SJSA1 (cell line): ENCODE results near the gene DAAM1. TPM values are rescaled to one million over a fixed set of nuclear protein-coding genes. Genes with fewer than 3 reads are reported as not detected.
A peak's percentile ranks its signal among the peaks of the same experiment; 100 is the strongest.

Experiments
- DNase-seq, 2 experiments: peaks; one replicate each; pipeline ENCODE4 v3.0.0-alpha.2; 2015 to 2020; ENCODE audit warnings: low spot score in 2 of 2, low read depth in 1 of 2
- H3K27ac ChIP-seq: fragments of 250-450 bp; sonication (Bioruptor Pico); 2 replicates; pipeline ENCODE4 v1.5.1; 2020; ENCODE audit warnings: mild to moderate bottlenecking, moderate library complexity
- H3K27me3 ChIP-seq: fragments of 250-450 bp; sonication (Bioruptor Pico); replicated peaks from 2 replicates; pipeline ENCODE4 v1.5.1; 2020; ENCODE audit warnings: mild to moderate bottlenecking, moderate library complexity
- H3K36me3 ChIP-seq: fragments of 250-450 bp; sonication (Bioruptor Pico); 2 replicates; pipeline ENCODE4 v1.5.1; 2020; ENCODE audit warnings: mild to moderate bottlenecking
- H3K4me1 ChIP-seq: fragments of 250-450 bp; sonication (Bioruptor Pico); replicated peaks from 2 replicates; pipeline ENCODE4 v1.6.1; 2021; ENCODE audit warnings: mild to moderate bottlenecking
- H3K4me3 ChIP-seq: fragments of 250-450 bp; sonication (Bioruptor Pico); 2 replicates; pipeline ENCODE4 v1.5.1; 2020; ENCODE audit warnings: mild to moderate bottlenecking
- H3K9me3 ChIP-seq: fragments of 250-450 bp; sonication (Bioruptor Pico); replicated peaks from 2 replicates; pipeline ENCODE4 v1.5.1; 2020; ENCODE audit warnings: mild to moderate bottlenecking
- total RNA-seq: library from RNA; depleted of rRNA; stranded (reverse); fragments of >200 nt; shearing (Covaris generic); gene quantifications from 2 replicates; pipeline ENCODE4 v1.2.3, GENCODE V29; 2014

The DAAM1 gene
- total RNA-seq, 1 experiment from 2014 or later: 13.7 TPM

GRCh38 chr14:59297071-59297776 is 108.8 kb downstream of the DAAM1 start:
- no peak for DNase-seq

DNA sequence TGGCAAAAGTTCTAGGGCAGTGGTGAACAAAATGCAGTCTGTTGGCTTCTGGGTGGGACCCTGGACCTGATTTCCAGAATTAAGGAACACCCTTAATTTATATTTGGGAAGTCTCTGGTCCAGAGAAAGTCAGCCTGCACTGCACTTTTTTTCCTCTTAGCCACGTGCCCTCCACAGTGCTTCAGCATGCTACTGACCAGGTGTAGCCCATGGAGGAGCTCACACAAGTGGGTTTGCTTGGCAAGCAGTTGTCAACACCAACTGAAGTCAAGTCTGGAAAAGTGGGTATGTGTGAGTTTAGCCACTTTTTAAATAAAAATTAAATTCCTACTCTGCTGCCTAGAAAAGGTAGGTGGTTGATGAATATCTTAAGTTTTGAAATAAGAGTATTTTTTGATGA is 111.3 kb downstream of the DAAM1 start:
- Histone ChIP-seq H3K4me3 (no peak overlapping the region), H3K27me3 (no peaks in the 10 kb centered on the region), H3K9me3 (no peaks in the 10 kb centered on the region), H3K36me3 (no peaks in the 10 kb centered on the region), H3K4me1 (peaks cover 40% of the 10 kb centered on the region), H3K27ac (no peak overlapping the region)
- DNase-seq: no peak

More at GRCh38 chr14:59297071-59297776, 108.8 kb downstream of the DAAM1 start:
- H3K4me1 ChIP-seq: peaks cover 27% of the 10 kb centered on the region
- H3K36me3 ChIP-seq: peaks cover 3% of the 10 kb centered on the region; the same call in 1 of the 2 replicates
- H3K27ac ChIP-seq: no peak overlapping the region
- H3K9me3 ChIP-seq: no peaks in the 10 kb centered on the region
- H3K4me3 ChIP-seq: no peak overlapping the region
- H3K27me3 ChIP-seq: no peaks in the 10 kb centered on the region

GRCh38 chr14:59301354-59301753 is 112.9 kb downstream of the DAAM1 start:
- Histone ChIP-seq H3K27me3 (no peaks in the 10 kb centered on the region), H3K27ac (no peak overlapping the region), H3K4me3 (no peak overlapping the region), H3K4me1 (peaks cover 48% of the 10 kb centered on the region), H3K36me3 (no peaks in the 10 kb centered on the region), H3K9me3 (no peaks in the 10 kb centered on the region)
- no peak for DNase-seq

GRCh38 chr14:59302313-59302712 is 113.8 kb downstream of the DAAM1 start:
- H3K4me1 ChIP-seq: peaks cover 54% of the 10 kb centered on the region
- no peak overlapping the region for H3K27ac ChIP-seq
- no peaks in the 10 kb centered on the region for H3K9me3 ChIP-seq
- H3K27me3 ChIP-seq: no peaks in the 10 kb centered on the region
- H3K4me3 ChIP-seq: no peak overlapping the region
- no peak for DNase-seq
- no peaks in the 10 kb centered on the region for H3K36me3 ChIP-seq

GRCh38 chr14:59303216-59303615 is 114.7 kb downstream of the DAAM1 start:
- Histone ChIP-seq H3K4me1 (peaks cover 62% of the 10 kb centered on the region), H3K27me3 (no peaks in the 10 kb centered on the region), H3K9me3 (no peaks in the 10 kb centered on the region), H3K36me3 (no peaks in the 10 kb centered on the region), H3K4me3 (no peak overlapping the region), H3K27ac (peak overlapping the region; percentile 34)
- DNase-seq: peak; percentile 66 to 80

- H3K4me3 ChIP-seq: no peak overlapping the region
- H3K27ac ChIP-seq: peak overlapping the region; percentile 71
- peaks cover 79% of the 10 kb centered on the region for H3K4me1 ChIP-seq
- peak in 1 of 2 experiments; percentile 55 for DNase-seq
- no peaks in the 10 kb centered on the region for H3K36me3 ChIP-seq
- no peaks in the 10 kb centered on the region for H3K27me3 ChIP-seq
- H3K9me3 ChIP-seq: no peaks in the 10 kb centered on the region
Observed at GRCh38 chr14:59305231-59305630, 116.8 kb downstream of the DAAM1 start.

DNA sequence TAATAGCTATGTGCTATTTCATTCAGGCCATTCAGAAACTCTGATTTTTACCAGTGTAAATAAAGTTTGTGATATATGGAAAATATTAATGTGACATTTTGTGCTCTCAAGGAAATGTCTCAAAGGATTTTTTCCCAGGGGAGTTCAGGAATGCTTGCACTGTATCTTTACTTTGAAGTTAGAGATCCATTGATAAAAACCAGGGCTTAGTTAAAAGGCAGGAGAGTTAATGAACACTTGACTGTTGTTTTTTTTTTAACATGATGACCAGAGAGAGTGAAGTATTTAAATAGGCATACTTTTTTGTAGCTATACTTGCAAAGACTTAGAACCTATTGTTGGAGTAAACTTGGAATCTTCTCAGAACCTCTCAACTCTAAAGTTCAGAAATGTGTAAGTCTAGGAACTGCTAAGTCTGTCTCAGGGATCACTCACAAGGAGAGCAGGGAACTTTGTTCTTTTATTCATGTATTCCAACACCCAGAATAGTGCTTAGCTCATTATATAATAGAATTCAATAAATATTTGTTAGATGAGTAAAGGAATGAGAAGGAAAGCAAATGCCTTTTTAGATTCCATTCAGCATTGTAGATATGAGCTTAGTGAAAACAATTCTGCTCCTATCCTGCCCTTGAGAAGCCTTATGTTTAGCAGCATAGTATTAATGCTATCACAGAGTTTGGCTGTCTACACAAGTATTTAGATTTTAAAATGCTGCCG is 117.5 kb downstream of the DAAM1 start:
- Histone ChIP-seq H3K27me3 (no peaks in the 10 kb centered on the region), H3K27ac (peak overlapping the region; percentile 71), H3K4me1 (peaks cover 87% of the 10 kb centered on the region), H3K4me3 (no peak overlapping the region), H3K9me3 (no peaks in the 10 kb centered on the region), H3K36me3 (no peaks in the 10 kb centered on the region)
- DNase-seq: peak in 1 of 2 experiments; percentile 66

DNA sequence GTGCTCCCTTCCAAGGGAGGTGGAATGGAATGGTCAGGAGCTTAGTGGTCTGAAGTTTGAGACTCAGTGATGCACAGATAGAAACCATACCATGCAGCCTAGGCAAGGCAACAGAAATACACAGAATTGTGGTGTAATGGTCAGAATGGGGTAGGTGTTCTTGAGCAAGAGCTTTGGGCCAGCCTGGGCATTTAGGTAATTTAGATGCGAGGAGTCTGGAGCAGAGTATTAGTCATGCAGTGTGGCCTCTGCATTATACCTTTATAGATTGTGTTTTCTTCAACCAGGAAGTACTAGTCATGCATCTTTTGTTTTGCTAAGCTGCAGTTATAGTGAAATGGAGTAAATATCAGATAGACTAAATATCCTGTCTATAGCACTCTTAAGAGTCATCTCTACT is 118.3 kb downstream of the DAAM1 start:
- no peaks in the 10 kb centered on the region for H3K9me3 ChIP-seq
- no peaks in the 10 kb centered on the region for H3K36me3 ChIP-seq
- H3K27ac ChIP-seq: peak overlapping the region; percentile 71
- H3K4me1 ChIP-seq: peaks cover 92% of the 10 kb centered on the region
- peak in 1 of 2 experiments; percentile 53 for DNase-seq
- no peaks in the 10 kb centered on the region for H3K27me3 ChIP-seq
- no peak overlapping the region for H3K4me3 ChIP-seq

DNA sequence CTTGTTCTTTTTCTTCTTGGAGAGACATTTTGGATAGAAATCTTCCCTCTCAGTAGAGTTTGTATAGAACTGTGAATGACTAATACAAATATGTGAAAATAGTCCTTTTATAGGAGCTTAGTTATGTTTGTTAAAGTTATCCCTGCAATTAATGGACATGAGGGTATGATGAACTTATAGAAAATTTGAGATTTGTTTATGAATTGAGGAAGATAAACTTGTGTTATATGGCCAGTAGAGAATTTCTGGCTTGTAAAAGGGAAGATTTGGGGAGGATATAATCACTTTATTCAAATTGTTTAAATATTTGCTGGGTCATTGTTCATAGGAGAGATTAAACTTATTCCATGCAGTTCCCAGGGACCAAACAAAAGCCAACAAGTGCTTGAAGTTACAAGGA is 119.6 kb downstream of the DAAM1 start:
- no peaks in the 10 kb centered on the region for H3K27me3 ChIP-seq
- H3K4me3 ChIP-seq: no peak overlapping the region
- no peaks in the 10 kb centered on the region for H3K36me3 ChIP-seq
- H3K27ac ChIP-seq: peak overlapping the region; percentile 71; the same call in 1 of the 2 replicates
- no peak for DNase-seq
- H3K4me1 ChIP-seq: peaks cover 82% of the 10 kb centered on the region
- H3K9me3 ChIP-seq: no peaks in the 10 kb centered on the region

DNA sequence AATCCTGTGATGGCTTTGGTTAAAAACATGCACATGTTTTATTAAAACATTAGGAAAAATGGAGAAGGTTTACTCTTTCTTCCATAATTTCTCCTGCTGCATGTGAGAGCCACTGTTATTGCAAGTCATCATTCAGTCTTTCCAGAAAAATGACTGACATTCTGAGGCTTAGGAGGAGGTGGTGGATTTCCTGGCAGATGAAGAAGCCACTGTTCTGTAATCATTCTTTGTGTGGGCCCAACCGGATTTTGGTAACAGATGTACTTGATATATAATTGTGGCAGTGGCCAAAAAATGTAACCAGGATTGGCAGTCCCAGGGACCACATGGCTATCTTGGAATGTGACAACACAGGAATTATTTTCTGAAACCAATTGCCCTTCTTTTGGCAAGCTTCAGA is 120.2 kb downstream of the DAAM1 start:
- H3K9me3 ChIP-seq: no peaks in the 10 kb centered on the region
- peak overlapping the region; percentile 71; the same call in 1 of the 2 replicates for H3K27ac ChIP-seq
- peaks cover 76% of the 10 kb centered on the region for H3K4me1 ChIP-seq
- H3K4me3 ChIP-seq: no peak overlapping the region
- no peaks in the 10 kb centered on the region for H3K27me3 ChIP-seq
- no peak for DNase-seq
- H3K36me3 ChIP-seq: no peaks in the 10 kb centered on the region

DNA sequence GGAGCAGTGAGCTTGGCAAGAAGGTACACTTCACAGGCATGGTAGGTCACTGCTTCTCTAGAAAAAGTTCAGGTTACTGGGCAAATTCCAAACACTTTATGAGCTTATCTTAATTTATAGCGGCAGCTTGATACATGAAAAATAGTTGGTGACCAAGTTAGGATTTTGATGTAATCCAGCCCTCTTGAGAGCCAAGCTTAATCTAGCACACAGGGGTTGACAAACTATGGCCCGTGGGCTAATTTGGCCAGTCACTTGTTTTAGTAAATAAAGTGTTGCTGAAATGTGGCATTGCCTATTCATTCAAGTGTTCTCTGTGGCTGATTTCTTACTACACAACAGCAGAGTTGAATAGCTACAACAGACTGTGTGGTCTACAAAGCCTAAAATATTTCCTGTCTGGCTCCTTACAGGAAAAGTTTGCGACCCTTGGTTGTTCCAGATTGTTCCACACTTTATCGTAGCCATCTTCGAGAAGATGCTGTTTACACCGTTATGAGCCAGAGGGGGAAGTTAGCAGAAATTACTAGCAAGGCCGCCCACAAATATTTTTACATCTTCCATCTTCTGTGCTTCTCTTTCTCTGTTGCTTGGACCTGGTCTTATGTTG is 120.9 kb downstream of the DAAM1 start:
- Histone ChIP-seq H3K4me1 (peaks cover 69% of the 10 kb centered on the region), H3K27me3 (no peaks in the 10 kb centered on the region), H3K4me3 (no peak overlapping the region), H3K9me3 (no peaks in the 10 kb centered on the region), H3K36me3 (no peaks in the 10 kb centered on the region), H3K27ac (peak overlapping the region; percentile 11; the same call in 1 of the 2 replicates)
- DNase-seq: no peak

DNA sequence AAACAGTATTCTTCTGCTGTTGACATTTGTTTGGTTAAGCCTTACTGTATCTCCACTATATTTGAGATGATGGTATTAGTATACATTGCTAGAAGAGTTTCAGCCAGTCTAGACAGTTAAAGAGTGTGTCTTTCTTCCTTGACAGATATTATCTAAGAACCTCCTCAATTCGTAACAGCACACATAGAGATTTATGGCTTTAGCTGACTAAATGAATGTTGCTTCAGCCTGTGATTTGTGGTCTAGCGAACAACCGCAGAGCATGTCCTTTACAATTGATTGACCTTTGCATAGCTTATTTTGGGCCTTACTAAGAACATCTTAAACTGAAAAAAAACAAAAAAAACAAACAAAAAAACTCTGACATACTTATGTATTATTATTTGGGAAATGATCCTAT is 122.2 kb downstream of the DAAM1 start:
- no peaks in the 10 kb centered on the region for H3K27me3 ChIP-seq
- no peak overlapping the region for H3K27ac ChIP-seq
- no peak overlapping the region for H3K4me3 ChIP-seq
- no peaks in the 10 kb centered on the region for H3K36me3 ChIP-seq
- peaks cover 56% of the 10 kb centered on the region for H3K4me1 ChIP-seq
- no peak for DNase-seq
- H3K9me3 ChIP-seq: no peaks in the 10 kb centered on the region

DNA sequence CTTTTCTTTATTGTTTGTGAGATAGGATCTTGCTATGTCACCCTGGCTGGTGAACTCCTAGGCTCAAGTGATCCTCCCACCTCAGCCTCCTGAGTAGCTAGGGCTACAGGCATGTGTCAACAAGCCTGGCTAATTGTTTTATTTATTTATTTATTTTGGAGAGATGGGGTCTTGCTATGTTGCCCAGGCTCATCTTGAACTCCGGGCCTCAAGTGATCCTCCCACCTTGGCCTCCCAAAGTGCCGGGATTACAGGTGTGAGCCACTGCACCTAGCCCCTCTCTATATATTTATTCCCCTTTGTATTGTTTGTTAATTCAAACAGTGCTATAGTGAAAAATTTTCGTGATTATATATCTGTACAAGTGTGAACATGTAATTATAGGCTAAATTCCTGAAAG is 123.3 kb downstream of the DAAM1 start:
- Histone ChIP-seq H3K36me3 (no peaks in the 10 kb centered on the region), H3K9me3 (no peaks in the 10 kb centered on the region), H3K4me1 (peaks cover 45% of the 10 kb centered on the region), H3K27ac (no peak overlapping the region), H3K4me3 (no peak overlapping the region), H3K27me3 (no peaks in the 10 kb centered on the region)
- no peak for DNase-seq

DNA sequence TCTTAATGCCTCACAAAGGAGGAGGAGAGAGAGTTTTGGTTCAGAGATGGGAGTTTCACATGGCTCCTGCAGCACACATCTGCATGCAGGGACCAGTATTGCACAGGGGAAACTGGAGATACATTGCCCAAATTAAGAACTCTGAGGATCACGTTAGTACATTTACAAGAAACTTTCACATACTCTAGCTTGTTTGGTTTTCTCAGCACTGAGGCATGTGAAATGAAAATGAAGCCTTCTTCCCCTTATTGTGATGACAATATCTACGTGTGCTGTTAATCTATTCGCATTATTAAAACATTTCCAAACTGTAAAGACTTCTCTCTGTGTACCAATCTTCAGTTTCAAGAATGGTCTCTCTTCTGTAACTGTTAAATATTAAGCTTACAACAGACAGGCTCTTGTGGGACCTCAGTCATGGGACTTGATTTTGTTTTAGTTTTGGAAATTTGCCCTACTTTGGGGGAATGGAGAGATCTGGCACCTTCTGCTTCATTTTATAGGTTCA is 124.7 kb downstream of the DAAM1 start:
- Histone ChIP-seq H3K9me3 (no peaks in the 10 kb centered on the region), H3K36me3 (no peaks in the 10 kb centered on the region), H3K4me3 (no peak overlapping the region), H3K27me3 (no peaks in the 10 kb centered on the region), H3K27ac (no peak overlapping the region), H3K4me1 (peaks cover 31% of the 10 kb centered on the region)
- no peak for DNase-seq
